ENCODE results near the gene NPFF. TPM values are rescaled to one million over a fixed set of nuclear protein-coding genes. Genes with fewer than 3 reads are reported as not detected.

NPFF gene
- total RNA-seq, 1 experiment from 2014 or later: 0.59 TPM

- Mint-ChIP-seq H3K4me3 (no peak overlapping the region), H3K9me3 (no peaks in the 10 kb centered on the region), H3K36me3 (peaks cover 23% of the 10 kb centered on the region), H3K27me3 (ENCODE audit: low read depth) (no peaks in the 10 kb centered on the region), H3K4me1 (no peaks in the 10 kb centered on the region), H3K27ac (no peak overlapping the region)
- ChIA-PET CTCF (interaction anchor here (2.1 kb wide), 1 partner anchor 16 kb away, joined by 7 read pairs; no protein-coding TSS in a partner anchor), POLR2A (no interaction called here)
- TF ChIP-seq ZBTB21 (CRISPR knock-in tag; IDR thresholded peaks at IDR 0.05; ENCODE audit: borderline replicate concordance): no peak
- no peak for TF ChIP-seq ZNF425 (CRISPR knock-in tag; conservative IDR thresholded peaks at IDR 0.05)
- no peak for TF ChIP-seq PREB (CRISPR knock-in tag; IDR thresholded peaks at IDR 0.05; ENCODE audit: borderline replicate concordance)
- TF ChIP-seq TP53 (CRISPR knock-in tag; IDR thresholded peaks at IDR 0.05): no peak
- no peak for TF ChIP-seq ATF3 (CRISPR knock-in tag; conservative IDR thresholded peaks at IDR 0.05)
- TF ChIP-seq NFE2L1 (CRISPR knock-in tag; IDR thresholded peaks at IDR 0.05): no peak
- DNase-seq (ENCODE audit: low spot score): no peak
- ATAC-seq: no peak
Observed at GRCh38 chr12:53524476-53524875, 17.2 kb upstream of the NPFF start.

GRCh38 chr12:53523131-53523530 is 15.8 kb upstream of the NPFF start:
- H3K9me3 Mint-ChIP-seq: no peaks in the 10 kb centered on the region
- no peak for DNase-seq (ENCODE audit: low spot score)
- CTCF ChIA-PET: interaction anchor here (1.2 to 2.1 kb wide), 2 partner anchors 14 to 202 kb away, joined by 4 to 7 read pairs; partner anchors contain the start of gene AAAS
- TF ChIP-seq ARID4B (CRISPR knock-in tag; IDR thresholded peaks at IDR 0.05; ENCODE audit: borderline replicate concordance) (no peak), NFE2L1 (CRISPR knock-in tag; IDR thresholded peaks at IDR 0.05) (no peak), ZMAT4 (CRISPR knock-in tag; IDR thresholded peaks at IDR 0.05) (no peak), ZNF396 (CRISPR knock-in tag; IDR thresholded peaks at IDR 0.05; ENCODE audit: borderline replicate concordance) (no peak), CBFB (CRISPR knock-in tag; IDR thresholded peaks at IDR 0.05; ENCODE audit: low read depth) (no peak), AFF4 (CRISPR knock-in tag; IDR thresholded peaks at IDR 0.05; ENCODE audit: borderline replicate concordance) (no peak), ZNF263 (CRISPR knock-in tag; IDR thresholded peaks at IDR 0.05; ENCODE audit: low read depth) (no peak), IRF2 (CRISPR knock-in tag; IDR thresholded peaks at IDR 0.05; ENCODE audit: borderline replicate concordance, low read depth) (no peak), ZNF532 (CRISPR knock-in tag; IDR thresholded peaks at IDR 0.05; ENCODE audit: borderline replicate concordance) (no peak), E2F4 (CRISPR knock-in tag; IDR thresholded peaks at IDR 0.05; ENCODE audit: borderline replicate concordance, low read depth) (no peak)

More at GRCh38 chr12:53523131-53523530, 15.8 kb upstream of the NPFF start:
- POLR2A ChIA-PET: interaction anchor here (0.5 kb wide), 1 partner anchor 63 kb away, joined by 4 read pairs; no protein-coding TSS in a partner anchor
- H3K27ac Mint-ChIP-seq: no peak overlapping the region
- H3K4me3 Mint-ChIP-seq: no peak overlapping the region
- H3K36me3 Mint-ChIP-seq: peaks cover 23% of the 10 kb centered on the region
- no peak for ATAC-seq
- H3K27me3 Mint-ChIP-seq (ENCODE audit: low read depth): no peaks in the 10 kb centered on the region
- no peaks in the 10 kb centered on the region for H3K4me1 Mint-ChIP-seq
